Sigmoid colon (tissue), 4 donors: Measurements from ENCODE around the gene ZFYVE28.

ENCODE experiments used
- CTCF ChIP-seq, 4 experiments: fragments of 450-650 bp in 3 of 4; fragments of 200-600 bp in 1 of 4; IDR thresholded peaks; one replicate each; pipeline ENCODE4 v1.5.1; 2016 to 2019; ENCODE audit warnings: antibody characterized with exemption in 4 of 4, mild to moderate bottlenecking in 3 of 4, moderate library complexity in 2 of 4
- EP300 ChIP-seq, 4 donors: sonication (generic); formaldehyde crosslinking; IDR thresholded peaks; one replicate each; pipeline ENCODE4 v1.6.1; 2017; ENCODE audit warnings: antibody characterized with exemption in 4 of 4
- POLR2AphosphoS5 ChIP-seq, 4 donors: sonication (generic); formaldehyde crosslinking; IDR thresholded peaks; one replicate each; pipeline ENCODE4 v1.6.1; 2017; ENCODE audit warnings: antibody characterized with exemption in 4 of 4

DNA sequence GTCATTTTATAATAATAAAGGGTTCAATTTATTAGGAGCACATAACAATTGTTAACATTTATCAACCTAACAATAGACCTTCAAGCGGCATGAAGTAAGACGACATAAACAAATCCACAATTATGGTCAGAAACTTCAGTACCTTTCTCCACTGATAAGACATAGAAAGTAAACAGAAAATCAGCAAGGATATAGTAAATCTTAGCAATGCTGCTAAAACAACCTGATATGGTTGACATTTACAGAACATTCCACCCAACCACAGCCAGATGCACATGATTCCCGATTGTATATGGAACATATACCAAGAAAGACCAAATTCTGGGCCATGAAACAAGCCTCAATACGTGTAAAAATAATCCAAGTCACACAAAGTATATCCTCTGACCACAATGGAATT is 71.3 kb downstream of the ZFYVE28 start:
- TF ChIP-seq CTCF (IDR thresholded peaks at IDR 0.05), result no peak
- TF ChIP-seq POLR2AphosphoS5 (IDR thresholded peaks at IDR 0.05), result no peak
- no peak for TF ChIP-seq EP300 (IDR thresholded peaks at IDR 0.05)
